Measurements from ENCODE around the gene RIT1.
"Not testable (repeated sequence)": the region's sequence is repeated elsewhere in the genome, so short reads cannot be mapped to it uniquely, and the experiment has no call there.

The RIT1 gene

GRCh38 chr1:155933591-155934096, 22.5 kb upstream of the RIT1 start:
- DNase-seq (ENCODE audit: low spot score): no peak

- no peak for DNase-seq (ENCODE audit: low spot score)
Measured at GRCh38 chr1:155932487-155932886, 21.3 kb upstream of the RIT1 start.

- DNase-seq (ENCODE audit: low spot score): no peak
Measured at GRCh38 chr1:155932081-155932480, 20.9 kb upstream of the RIT1 start.

GRCh38 chr1:155931332-155932038, 20.3 kb upstream of the RIT1 start:
- DNase-seq (ENCODE audit: low spot score): no peak

GRCh38 chr1:155930725-155931124, 19.6 kb upstream of the RIT1 start:
- not testable (repeated sequence) for DNase-seq (ENCODE audit: low spot score)

GRCh38 chr1:155929057-155929456, 17.9 kb upstream of the RIT1 start:
- DNase-seq (ENCODE audit: low spot score): no peak

- DNase-seq (ENCODE audit: low spot score): no peak
Measured at GRCh38 chr1:155925506-155925905, 14.4 kb upstream of the RIT1 start.

- DNase-seq (ENCODE audit: low spot score): no peak
Measured at GRCh38 chr1:155920717-155921116, 9.6 kb upstream of the RIT1 start.

- no peak for DNase-seq (ENCODE audit: low spot score)
Measured at GRCh38 chr1:155919801-155920200, 8.7 kb upstream of the RIT1 start.

- DNase-seq (ENCODE audit: low spot score): no peak
Measured at GRCh38 chr1:155918660-155919059, 7.5 kb upstream of the RIT1 start.

GRCh38 chr1:155913969-155914757, 3.0 kb upstream of the RIT1 start:
- DNase-seq (ENCODE audit: low spot score): peak; percentile 34

- DNase-seq (ENCODE audit: low spot score): no peak
Measured at GRCh38 chr1:155912056-155912536, 947 bp upstream of the RIT1 start.

GRCh38 chr1:155910621-155911121, 478 bp downstream of the RIT1 start:
- peak; percentile 23 for DNase-seq (ENCODE audit: low spot score)

- no peak for DNase-seq (ENCODE audit: low spot score)
Measured at GRCh38 chr1:155909894-155910293, 1.3 kb downstream of the RIT1 start.

- no peak for DNase-seq (ENCODE audit: low spot score)
Measured at GRCh38 chr1:155904261-155904660, 6.9 kb downstream of the RIT1 start.

- no peak for DNase-seq (ENCODE audit: low spot score)
Measured at GRCh38 chr1:155900161-155900560, 11.0 kb downstream of the RIT1 start.

- no peak for DNase-seq (ENCODE audit: low spot score)
Measured at GRCh38 chr1:155899683-155900082, 11.5 kb downstream of the RIT1 start.

GRCh38 chr1:155898888-155899287, 12.3 kb downstream of the RIT1 start:
- no peak for DNase-seq (ENCODE audit: low spot score)

GRCh38 chr1:155897746-155898145, 13.4 kb downstream of the RIT1 start:
- no peak for DNase-seq (ENCODE audit: low spot score)

GRCh38 chr1:155896476-155896875, 14.7 kb downstream of the RIT1 start:
- DNase-seq (ENCODE audit: low spot score): not testable (repeated sequence)

GRCh38 chr1:155895617-155896016, 15.5 kb downstream of the RIT1 start:
- not testable (repeated sequence) for DNase-seq (ENCODE audit: low spot score)

GRCh38 chr1:155893389-155894142, 17.6 kb downstream of the RIT1 start:
- peak; percentile 85 for DNase-seq (ENCODE audit: low spot score)

Measured in AG20443 (cell line).